Left lobe of liver (tissue), 2 donors: Measurements from ENCODE around the gene LRRC49. TPM values are rescaled to one million over a fixed set of nuclear protein-coding genes. Genes with fewer than 3 reads are reported as not detected.
"Not testable (repeated sequence)": the region's sequence is repeated elsewhere in the genome, so short reads cannot be mapped to it uniquely, and the experiment has no call there.

Source experiments
- ATAC-seq: fragments of 200-7000 bp; cut with Tn5 transposase; one replicate; pipeline ENCODE4 v1.9.1; 2020; ENCODE audit warnings: mild to moderate bottlenecking, moderate library complexity
- DNase-seq: peaks from one replicate; pipeline ENCODE4 v3.0.0-alpha.2; 2020; ENCODE audit warnings: low spot score
- total RNA-seq: library from RNA; stranded (reverse); gene quantifications from one replicate; pipeline ENCODE4 v1.2.1, GENCODE V29; 2021
- donor health status: DM: no; HTN: no; CAD: no; lungs with moderate emphysema.
- donor health status: DM: no; HTN: yes; CAD: no.

Gene LRRC49
- 0.25 TPM for total RNA-seq

DNA sequence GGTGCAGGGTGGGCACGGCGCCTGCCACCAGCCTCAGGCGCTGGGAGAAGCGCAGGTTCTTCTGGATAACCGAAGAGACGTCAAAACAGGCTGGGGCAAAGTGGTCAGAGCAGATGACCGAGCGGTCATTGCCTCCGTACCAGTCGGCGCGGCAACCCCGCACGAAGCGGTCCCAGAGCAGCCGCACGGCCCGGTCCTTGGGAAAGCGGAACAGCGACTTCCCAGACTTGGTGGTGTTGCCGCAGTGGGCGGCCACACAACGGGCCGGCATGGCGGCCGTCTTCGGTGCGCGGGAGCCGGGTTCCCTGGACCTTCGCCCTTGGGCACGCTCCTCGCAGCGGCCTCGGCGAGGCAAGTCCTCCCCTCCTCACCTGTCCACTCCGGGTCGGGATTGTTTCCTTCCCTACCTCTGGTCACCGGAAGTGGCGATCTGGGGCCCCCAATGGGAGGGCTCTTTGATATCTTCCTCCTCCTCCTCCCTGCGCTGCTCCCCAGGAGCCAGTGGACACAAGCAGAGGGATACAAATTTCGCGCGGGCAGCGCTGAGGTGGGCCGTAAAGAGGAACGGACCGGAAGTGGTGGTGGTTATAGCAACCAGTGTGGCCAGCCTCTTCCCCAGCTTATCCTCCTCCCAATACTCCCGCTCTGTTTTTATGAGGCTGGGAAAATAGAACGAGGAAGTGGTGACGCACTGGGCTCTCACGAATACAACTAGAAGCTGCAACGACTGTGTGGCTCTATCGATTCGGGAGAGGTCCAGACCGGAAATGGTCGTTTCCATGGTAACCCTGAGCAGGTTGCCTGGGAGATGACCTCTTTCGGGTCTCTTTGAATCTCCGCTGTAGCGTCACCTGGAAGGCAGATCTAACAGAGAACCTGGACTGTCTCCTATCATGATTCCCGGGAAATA is at the start of gene LRRC49, which contains the start of gene THAP10:
Gene LRRC49 (plus strand): TSS at position 825 of the 910 bp plus-strand sequence. CDS start 69 bp downstream, at position 894.
Gene THAP10 (minus strand): TSS at position 432 of the 910 bp plus-strand sequence. CDS start 161 bp downstream, at position 271.
- DNase-seq (peak; percentile 88), ATAC-seq (peak; percentile 96)

GRCh38 chr15:70845602-70846360 is 46.8 kb upstream of the LRRC49 start:
- no peak for ATAC-seq
- DNase-seq: no peak

DNA sequence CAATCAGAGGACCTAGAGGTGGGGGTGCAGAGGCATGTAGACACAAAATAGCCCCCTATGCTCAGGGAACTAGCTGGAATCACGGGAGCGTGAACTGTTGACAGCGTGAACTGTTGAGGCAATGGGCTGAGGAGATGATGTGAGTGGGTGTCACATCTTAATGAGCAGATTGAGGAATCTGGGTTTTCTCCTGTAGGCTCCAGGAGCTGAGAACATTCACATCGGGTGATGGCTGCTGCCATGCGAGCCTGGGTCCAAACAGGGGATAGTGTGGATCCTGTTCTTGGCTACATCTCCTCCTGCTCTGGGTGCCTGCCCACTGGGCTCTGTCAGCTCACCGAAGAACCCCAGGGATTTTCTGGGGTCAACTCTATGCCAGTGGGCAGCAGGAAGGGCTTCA is 40.7 kb upstream of the LRRC49 start:
- DNase-seq (no peak), ATAC-seq (no peak)

GRCh38 chr15:70852501-70853317 is 39.9 kb upstream of the LRRC49 start:
- DNase-seq (no peak), ATAC-seq (no peak)

- DNase-seq: no peak
- peak; percentile 55 for ATAC-seq
Observed at GRCh38 chr15:70853318-70853972, 39.2 kb upstream of the LRRC49 start.

- ATAC-seq (peak; percentile 83), DNase-seq (no peak)
Observed at GRCh38 chr15:70853973-70854665, 38.5 kb upstream of the LRRC49 start, which contains the start of gene LARP6. LARP6 (minus strand) TSS chr15:70854157; CDS start chr15:70854088, 69 bp downstream.

- ATAC-seq (peak; percentile 22), DNase-seq (no peak)
Observed at GRCh38 chr15:70854666-70854976, 38.0 kb upstream of the LRRC49 start.

GRCh38 chr15:70855764-70856163 is 36.9 kb upstream of the LRRC49 start:
- ATAC-seq (no peak), DNase-seq (no peak)

- ATAC-seq: no peak
Observed at GRCh38 chr15:70856177-70856883, 36.3 kb upstream of the LRRC49 start.

DNA sequence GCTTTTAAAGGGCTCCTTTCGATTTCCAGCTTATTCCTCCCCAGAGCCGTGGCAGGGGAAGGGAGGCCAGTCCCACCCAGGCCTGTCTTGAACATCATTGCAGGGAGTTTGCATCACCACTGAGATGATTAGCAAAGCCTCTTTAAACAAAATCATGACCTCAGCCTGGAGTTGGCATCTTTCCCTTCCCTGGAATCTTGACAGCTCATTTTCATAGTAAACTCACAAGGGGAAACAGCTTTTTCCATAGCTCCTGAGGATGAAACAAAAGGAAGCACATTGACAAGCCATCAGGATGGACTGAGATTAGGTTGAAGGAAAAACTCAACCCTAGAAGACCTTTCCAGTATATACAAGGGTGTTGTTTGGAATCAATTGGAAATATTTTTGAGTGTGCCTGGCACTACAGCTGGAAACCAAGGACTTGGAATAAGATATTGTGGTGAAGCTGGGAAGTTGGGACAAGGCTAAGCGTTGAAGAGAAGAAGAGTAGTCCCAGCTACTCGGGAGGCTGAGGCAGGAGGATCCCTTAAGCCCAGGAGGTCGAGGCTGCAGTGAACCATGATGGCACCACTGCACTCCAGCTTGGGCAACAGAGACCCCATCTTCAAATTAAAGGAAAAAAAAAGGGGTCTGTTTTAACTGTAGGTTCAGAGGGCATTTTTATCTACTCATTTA is 35.6 kb upstream of the LRRC49 start:
- ATAC-seq (peak; percentile 70), DNase-seq (peak; percentile 62)

More at GRCh38 chr15:70856177-70856883, 36.3 kb upstream of the LRRC49 start:
- DNase-seq: no peak

DNA sequence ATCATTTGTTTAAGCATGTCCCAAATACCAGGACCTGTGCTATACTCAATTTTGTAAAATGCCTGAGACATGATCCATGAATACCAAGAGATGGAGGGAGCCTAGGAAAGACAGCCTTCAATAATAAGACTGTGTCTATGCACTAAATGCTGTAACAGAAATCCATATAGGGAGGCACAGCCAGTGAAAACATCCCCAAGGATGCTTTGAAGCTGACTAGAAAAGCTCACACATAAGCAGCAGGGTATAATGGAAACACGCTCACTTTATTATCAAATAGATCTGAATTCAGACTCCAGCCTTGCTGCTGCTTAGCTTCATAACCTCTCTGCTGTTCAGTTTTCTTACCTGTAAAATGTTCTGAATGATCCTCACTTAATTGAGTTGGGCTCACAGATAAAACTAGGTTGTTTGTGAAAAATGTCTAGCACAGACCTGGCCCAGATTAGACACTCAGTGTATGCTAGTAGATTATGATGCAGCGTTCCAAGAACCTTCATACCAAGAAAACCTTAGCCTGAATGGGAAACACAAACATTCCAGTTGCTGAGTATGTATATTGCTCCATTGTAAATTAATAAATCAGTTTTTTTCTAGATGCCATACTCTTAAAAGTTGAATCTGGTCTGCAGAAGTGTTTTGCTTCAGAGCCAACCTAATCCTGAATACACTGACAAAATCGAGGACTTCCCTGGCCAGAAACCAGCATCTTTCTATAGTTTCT is 34.9 kb upstream of the LRRC49 start:
- no peak for ATAC-seq
- no peak for DNase-seq

DNA sequence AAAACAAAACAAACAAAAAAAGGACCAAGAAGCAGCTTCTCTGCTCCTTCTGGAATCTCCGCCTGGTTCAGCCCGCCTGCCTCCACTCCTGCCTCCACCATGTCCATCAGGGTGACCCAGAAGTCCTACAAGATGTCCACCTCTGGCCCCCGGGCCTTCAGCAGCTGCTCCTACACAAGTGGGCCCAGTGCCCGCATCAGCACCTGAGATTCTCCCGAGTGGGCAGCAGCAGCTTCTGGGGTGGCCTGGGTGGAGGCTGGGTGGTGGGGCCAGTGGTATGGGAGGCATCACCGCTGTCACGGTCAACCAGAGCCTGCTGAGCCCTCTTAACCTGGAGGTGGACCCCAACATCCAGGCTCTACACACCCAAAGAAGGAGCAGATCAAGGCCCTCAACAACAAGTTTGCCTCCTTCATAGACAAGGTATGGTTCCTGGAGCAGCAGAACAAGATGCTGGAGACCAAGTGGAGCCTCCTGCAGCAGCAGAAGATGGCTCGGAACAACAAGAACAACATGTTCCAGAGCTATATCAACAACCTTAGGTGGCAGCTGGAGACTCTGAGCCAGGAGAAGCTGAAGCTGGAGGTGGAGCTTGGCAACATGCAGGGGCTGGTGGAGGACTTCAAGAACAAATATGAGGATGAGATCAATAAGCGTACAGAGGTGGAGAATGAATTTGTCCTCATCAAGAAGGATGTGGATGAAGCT is 33.9 kb upstream of the LRRC49 start:
- DNase-seq, ATAC-seq: not testable (repeated sequence)

DNA sequence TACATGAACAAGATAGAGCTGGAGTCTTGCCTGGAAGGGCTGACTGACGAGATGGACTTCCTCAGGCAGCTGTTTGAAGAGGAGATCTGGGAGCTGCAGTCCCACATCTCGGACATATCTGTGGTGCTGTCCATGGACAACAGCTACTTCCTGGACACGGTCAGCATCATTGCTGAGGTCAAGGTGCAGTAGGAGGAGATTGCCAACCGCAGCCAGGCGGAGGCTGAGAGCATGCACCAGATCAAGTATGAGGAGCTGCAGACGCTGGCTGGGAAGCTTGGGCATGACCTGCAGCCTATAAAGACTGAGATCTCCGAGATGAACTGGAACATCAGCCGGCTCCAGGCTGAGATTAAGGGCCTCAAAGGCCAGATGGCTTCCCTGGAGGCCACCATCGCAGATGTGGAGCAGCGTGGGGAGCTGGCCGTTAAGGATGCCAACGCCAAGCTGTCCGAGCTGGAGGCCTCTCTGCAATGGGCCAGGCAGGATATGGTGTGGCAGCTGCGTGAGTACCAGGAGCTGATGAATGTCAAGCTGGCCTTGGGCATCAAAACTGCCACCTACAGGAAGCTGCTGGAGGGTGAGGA is 33.2 kb upstream of the LRRC49 start:
- DNase-seq: no peak
- ATAC-seq: no peak

- ATAC-seq: no peak
- no peak for DNase-seq
Observed at GRCh38 chr15:70859998-70860397, 32.6 kb upstream of the LRRC49 start.

- DNase-seq (no peak), ATAC-seq (no peak)
Observed at GRCh38 chr15:70863450-70864218, 29.0 kb upstream of the LRRC49 start.
